Activated CD8-positive, alpha-beta memory T cell treated with anti-CD3 and anti-CD28 coated beads for 1 hour (primary cell): ENCODE data around the gene DQX1.

ENCODE experiments used
- DNase-seq, 2 donors: peaks; one replicate each; pipeline ENCODE4 v3.0.0-alpha.2; 2020; ENCODE audit warnings: low read depth in 1 of 2; ENCODE audit errors: extremely low read depth in 1 of 2

The DQX1 gene

GRCh38 chr2:74533464-74533863, 7.4 kb upstream of the DQX1 start:
- no peak for DNase-seq

GRCh38 chr2:74532222-74532621, 6.2 kb upstream of the DQX1 start:
- DNase-seq, result no peak

- DNase-seq, result no peak
Measured at GRCh38 chr2:74531666-74532065, 5.6 kb upstream of the DQX1 start.

- no peak for DNase-seq
Measured at GRCh38 chr2:74530239-74531187, 4.5 kb upstream of the DQX1 start.

- DNase-seq, result peak; percentile 62 to 77
Measured at GRCh38 chr2:74529357-74530238, 3.6 kb upstream of the DQX1 start, which contains the start of the genes AUP1 and HTRA2. Gene AUP1 (minus strand): TSS chr2:74529706. CDS start chr2:74529629, 77 bp downstream. Gene HTRA2 (plus strand): TSS chr2:74529933. CDS start chr2:74530007, 74 bp downstream.

- no peak for DNase-seq
Measured at GRCh38 chr2:74528600-74529356, 2.7 kb upstream of the DQX1 start.

- no peak for DNase-seq
Measured at GRCh38 chr2:74527741-74528140, 1.7 kb upstream of the DQX1 start.

GRCh38 chr2:74526649-74527230, 709 bp upstream of the DQX1 start:
- DNase-seq, result no peak

GRCh38 chr2:74524955-74525716, 895 bp downstream of the DQX1 start:
- no peak for DNase-seq

- no peak for DNase-seq
Measured at GRCh38 chr2:74524005-74524404, 2.0 kb downstream of the DQX1 start.

- DNase-seq, result no peak
Measured at GRCh38 chr2:74522516-74522915, 3.5 kb downstream of the DQX1 start.

GRCh38 chr2:74516650-74517049, 9.4 kb downstream of the DQX1 start:
- no peak for DNase-seq

GRCh38 chr2:74515981-74516633, 9.9 kb downstream of the DQX1 start:
- peak; percentile 49 to 56 for DNase-seq

GRCh38 chr2:74515271-74515980, 10.6 kb downstream of the DQX1 start:
- DNase-seq, result no peak

- DNase-seq, result no peak
Measured at GRCh38 chr2:74514368-74515270, 11.4 kb downstream of the DQX1 start, which contains the start of gene TLX2. Gene TLX2 (plus strand): TSS chr2:74514450. CDS start chr2:74514807, 357 bp downstream.

- DNase-seq, result no peak
Measured at GRCh38 chr2:74513605-74514367, 12.2 kb downstream of the DQX1 start.
